Suprapubic skin (tissue), 4 donors: Measurements from ENCODE around the gene DOK4. TPM values are rescaled to one million over a fixed set of nuclear protein-coding genes. Genes with fewer than 3 reads are reported as not detected.
A peak's percentile ranks its signal among the peaks of the same experiment; 100 is the strongest.

Experiments
- DNase-seq, 2 donors: peaks; one replicate each; pipeline ENCODE4 v3.0.0-alpha.2; 2019; ENCODE audit warnings: low spot score in 2 of 2
- H3K27ac ChIP-seq: fragments of 200-600 bp; sonication (generic); one replicate; pipeline ENCODE4 v1.5.1; 2019
- H3K27me3 ChIP-seq: fragments of 200-600 bp; sonication (generic); one replicate; pipeline ENCODE4 v1.5.1; 2019
- H3K36me3 ChIP-seq: fragments of 200-600 bp; sonication (generic); one replicate; pipeline ENCODE4 v1.5.1; 2019
- H3K4me1 ChIP-seq: fragments of 200-600 bp; sonication (generic); one replicate; pipeline ENCODE4 v1.5.1; 2019
- H3K4me3 ChIP-seq: fragments of 200-600 bp; sonication (generic); one replicate; pipeline ENCODE4 v1.5.1; 2019; ENCODE audit warnings: mild to moderate bottlenecking
- H3K9me3 ChIP-seq: fragments of 200-600 bp; sonication (generic); one replicate; pipeline ENCODE4 v1.5.1; 2019
- CTCF ChIP-seq, 2 donors: fragments of 200-600 bp in 1 of 2; fragments of 450-650 bp in 1 of 2; sonication (generic) in 1 of 2; IDR thresholded peaks; one replicate each; pipeline ENCODE4 v1.5.1; 2016 to 2019; ENCODE audit warnings: antibody characterized with exemption in 2 of 2, mild to moderate bottlenecking in 1 of 2, moderate library complexity in 1 of 2
- EP300 ChIP-seq: sonication (generic); formaldehyde crosslinking; IDR thresholded peaks from one replicate; pipeline ENCODE4 v1.6.1; 2017; ENCODE audit warnings: antibody characterized with exemption
- POLR2A ChIP-seq, 2 donors: fragments of 450-650 bp; IDR thresholded peaks; one replicate each; pipeline ENCODE4 v1.6.1; 2017; ENCODE audit warnings: antibody characterized with exemption in 2 of 2, mild to moderate bottlenecking in 2 of 2, moderate library complexity in 2 of 2
- POLR2AphosphoS5 ChIP-seq, 3 donors: sonication (generic); formaldehyde crosslinking; IDR thresholded peaks; one replicate each; pipeline ENCODE4 v1.6.1; 2017; ENCODE audit warnings: antibody characterized with exemption in 3 of 3
- WGBS: methylation state at CpG from one replicate; pipeline ENCODE4 v1.1.5; 2018; 5-methylcytosine and 5-hydroxymethylcytosine counted together
- total RNA-seq, 4 donors: library from RNA; depleted of rRNA; stranded (reverse); fragments of >200 nt; gene quantifications; one replicate each; pipeline ENCODE4 v1.1.0, GENCODE V29; 2016

Gene DOK4
- total RNA-seq, 4 donors from 2014 or later, result 29.8 to 66.8 (median 51.3) TPM

DNA sequence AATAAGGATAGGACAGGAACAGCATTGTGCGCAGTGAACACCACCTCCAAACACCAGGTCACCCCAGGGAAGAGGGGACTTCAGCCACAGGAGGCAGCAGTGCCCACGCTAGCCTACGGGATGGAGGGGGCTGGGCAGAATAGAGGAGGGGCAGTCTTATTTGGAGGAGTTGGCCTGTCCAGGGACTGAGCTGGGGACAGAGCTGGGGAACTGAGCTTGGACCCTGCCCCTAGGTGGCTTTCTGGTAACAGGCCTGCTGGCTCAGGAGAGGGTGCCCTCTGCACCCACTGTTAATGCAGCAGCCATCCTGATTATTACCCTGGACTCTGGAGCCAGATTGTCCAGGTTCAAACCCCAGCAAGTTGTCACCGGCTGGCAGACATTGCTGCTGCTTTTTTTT is 40.7 kb upstream of the DOK4 start:
- no peak for TF ChIP-seq POLR2A (IDR thresholded peaks at IDR 0.05)
- no peak for TF ChIP-seq POLR2AphosphoS5 (IDR thresholded peaks at IDR 0.05)
- TF ChIP-seq CTCF (IDR thresholded peaks at IDR 0.05), result no peak
- no peak for TF ChIP-seq EP300
- Histone ChIP-seq H3K27ac (no peak overlapping the region), H3K4me1 (peaks cover 13% of the 10 kb centered on the region), H3K4me3 (no peak overlapping the region), H3K9me3 (no peaks in the 10 kb centered on the region), H3K36me3 (peaks cover 3% of the 10 kb centered on the region), H3K27me3 (no peaks in the 10 kb centered on the region)
- WGBS, result 94% methylated on average over 4 of the region's 4 CpGs
- DNase-seq, result no peak

GRCh38 chr16:57526498-57526897 is 40.2 kb upstream of the DOK4 start:
- no peak overlapping the region for H3K4me3 ChIP-seq
- TF ChIP-seq POLR2AphosphoS5 (IDR thresholded peaks at IDR 0.05) (no peak), POLR2A (IDR thresholded peaks at IDR 0.05) (no peak), EP300 (no peak), CTCF (IDR thresholded peaks at IDR 0.05) (no peak)
- no peaks in the 10 kb centered on the region for H3K9me3 ChIP-seq
- H3K4me1 ChIP-seq, result peaks cover 11% of the 10 kb centered on the region
- H3K27me3 ChIP-seq, result no peaks in the 10 kb centered on the region
- DNase-seq, result no peak
- WGBS, result 88% methylated on average over 6 of the region's 6 CpGs
- no peak overlapping the region for H3K27ac ChIP-seq
- H3K36me3 ChIP-seq, result peaks cover 3% of the 10 kb centered on the region

- H3K36me3 ChIP-seq, result peaks cover 3% of the 10 kb centered on the region
- 85% methylated on average over 18 of the region's 18 CpGs for WGBS
- TF ChIP-seq EP300 (no peak), POLR2A (IDR thresholded peaks at IDR 0.05) (no peak), CTCF (IDR thresholded peaks at IDR 0.05) (no peak), POLR2AphosphoS5 (IDR thresholded peaks at IDR 0.05) (no peak)
- peaks cover 11% of the 10 kb centered on the region for H3K4me1 ChIP-seq
- H3K27ac ChIP-seq, result no peak overlapping the region
- H3K9me3 ChIP-seq, result no peaks in the 10 kb centered on the region
- H3K27me3 ChIP-seq, result no peaks in the 10 kb centered on the region
- no peak for DNase-seq
- H3K4me3 ChIP-seq, result no peak overlapping the region
These were observed 39.5 kb upstream of the DOK4 start for GRCh38 chr16:57525761-57526160.

GRCh38 chr16:57522960-57523359 is 36.7 kb upstream of the DOK4 start:
- peaks cover 5% of the 10 kb centered on the region for H3K4me1 ChIP-seq
- H3K27ac ChIP-seq, result no peak overlapping the region
- H3K4me3 ChIP-seq, result no peak overlapping the region
- H3K9me3 ChIP-seq, result no peaks in the 10 kb centered on the region
- H3K27me3 ChIP-seq, result no peaks in the 10 kb centered on the region
- WGBS, result 85% methylated on average over 8 of the region's 8 CpGs
- peaks cover 11% of the 10 kb centered on the region for H3K36me3 ChIP-seq
- no peak for DNase-seq
- no peak for TF ChIP-seq CTCF (IDR thresholded peaks at IDR 0.05)
- no peak for TF ChIP-seq POLR2AphosphoS5 (IDR thresholded peaks at IDR 0.05)
- no peak for TF ChIP-seq EP300
- TF ChIP-seq POLR2A (IDR thresholded peaks at IDR 0.05), result no peak

- peaks cover 21% of the 10 kb centered on the region for H3K36me3 ChIP-seq
- DNase-seq, result peak in 1 of 2 donors; percentile 90
- H3K4me1 ChIP-seq, result peaks cover 5% of the 10 kb centered on the region
- no peaks in the 10 kb centered on the region for H3K27me3 ChIP-seq
- H3K27ac ChIP-seq, result no peak overlapping the region
- no peak overlapping the region for H3K4me3 ChIP-seq
- TF ChIP-seq POLR2A (IDR thresholded peaks at IDR 0.05), result no peak
- TF ChIP-seq CTCF (IDR thresholded peaks at IDR 0.05), result peak; percentile 81 to 93
- WGBS, result 51% methylated on average over 7 of the region's 10 CpGs
- no peaks in the 10 kb centered on the region for H3K9me3 ChIP-seq
These were observed 33.6 kb upstream of the DOK4 start for GRCh38 chr16:57519796-57520360.
